Mucosa of rectum (tissue), 2 donors: ENCODE measurements around the gene DLGAP1.

ENCODE experiments used
- H3K27ac ChIP-seq, 2 donors: one replicate each; pipeline ENCODE4 v1.7.0; 2013; ENCODE audit warnings: inconsistent platforms in 2 of 2, low read depth in 2 of 2, low read length in 2 of 2
- H3K27me3 ChIP-seq, 2 donors: one replicate each; pipeline ENCODE4 v1.7.0; 2013; ENCODE audit warnings: low read length in 2 of 2; ENCODE audit not compliant: control insufficient read depth in 2 of 2, insufficient read depth in 2 of 2
- H3K36me3 ChIP-seq, 2 donors: one replicate each; pipeline ENCODE4 v1.7.0; 2013; ENCODE audit warnings: low read length in 2 of 2; ENCODE audit not compliant: control insufficient read depth in 2 of 2, insufficient read depth in 2 of 2
- H3K4me1 ChIP-seq, 2 donors: one replicate each; pipeline ENCODE4 v1.7.0; 2013; ENCODE audit warnings: low read length in 2 of 2, mild to moderate bottlenecking in 1 of 2; ENCODE audit not compliant: control insufficient read depth in 2 of 2, insufficient read depth in 2 of 2
- H3K4me3 ChIP-seq, 2 donors: one replicate each; pipeline ENCODE4 v1.7.0; 2013; ENCODE audit warnings: low read length in 2 of 2
- H3K9ac ChIP-seq, 2 donors: one replicate each; pipeline ENCODE4 v1.7.0; 2013; ENCODE audit warnings: low read length in 2 of 2, low read depth in 1 of 2, mild to moderate bottlenecking in 1 of 2
- H3K9me3 ChIP-seq, 2 donors: one replicate each; pipeline ENCODE4 v1.7.0; 2013; ENCODE audit warnings: low read length in 2 of 2; ENCODE audit not compliant: control insufficient read depth in 2 of 2
- donor health status: healthy.
- donor health status: Normal muscosa, but diverticular disease.

Gene DLGAP1

DNA sequence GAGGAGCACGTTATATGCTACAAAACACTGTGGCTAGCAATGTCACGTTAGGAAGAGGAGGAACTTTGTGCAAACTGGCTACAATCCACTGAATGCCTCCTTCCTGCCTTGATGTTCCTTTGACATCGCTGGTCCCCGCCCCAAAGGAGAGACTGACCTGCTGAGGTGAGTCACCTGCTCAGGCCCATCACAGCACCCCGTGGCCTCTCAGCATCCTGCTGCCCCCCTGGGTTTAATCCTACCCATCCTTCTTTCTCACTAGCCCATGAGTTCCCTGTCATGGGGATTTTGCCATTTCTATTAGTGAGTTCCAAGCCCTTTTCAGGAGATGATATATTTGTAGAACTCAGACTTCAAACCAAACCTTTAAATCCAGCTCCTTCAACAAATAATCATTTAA, 16.2 kb downstream of the DLGAP1 start:
- no peaks in the 10 kb centered on the region for H3K36me3 ChIP-seq

DNA sequence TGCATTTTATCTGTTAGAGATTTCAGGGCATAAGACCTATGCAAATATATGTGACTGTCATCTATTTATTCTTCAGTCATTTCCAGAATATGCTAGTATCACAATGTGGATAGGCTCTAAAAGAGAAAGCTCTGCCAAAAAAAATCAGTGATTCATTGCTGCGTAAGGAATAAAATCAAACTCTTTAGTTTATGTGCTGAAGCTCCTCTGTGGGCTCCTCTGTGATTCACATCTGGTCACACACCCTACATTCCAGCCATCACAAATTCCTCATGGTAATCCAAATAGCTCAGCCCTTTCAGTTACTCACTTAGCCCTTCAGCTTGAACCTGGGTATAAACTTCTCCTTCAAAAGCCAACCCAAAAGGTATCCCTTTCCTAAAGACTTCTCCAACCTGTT, 21.4 kb downstream of the DLGAP1 start:
- no peak overlapping the region for H3K4me3 ChIP-seq
- H3K36me3 ChIP-seq, result no peaks in the 10 kb centered on the region
- H3K9me3 ChIP-seq, result no peaks in the 10 kb centered on the region
- H3K27ac ChIP-seq, result no peak overlapping the region
- no peak overlapping the region for H3K9ac ChIP-seq
- no peaks in the 10 kb centered on the region for H3K27me3 ChIP-seq
- H3K4me1 ChIP-seq, result no peaks in the 10 kb centered on the region

More for the DNA sequence above, 16.2 kb downstream of the DLGAP1 start:
- H3K27ac ChIP-seq, result no peak overlapping the region
- no peak overlapping the region for H3K4me3 ChIP-seq
- H3K9me3 ChIP-seq, result no peaks in the 10 kb centered on the region
- H3K27me3 ChIP-seq, result no peaks in the 10 kb centered on the region
- H3K4me1 ChIP-seq, result no peaks in the 10 kb centered on the region
- H3K9ac ChIP-seq, result no peak overlapping the region

DNA sequence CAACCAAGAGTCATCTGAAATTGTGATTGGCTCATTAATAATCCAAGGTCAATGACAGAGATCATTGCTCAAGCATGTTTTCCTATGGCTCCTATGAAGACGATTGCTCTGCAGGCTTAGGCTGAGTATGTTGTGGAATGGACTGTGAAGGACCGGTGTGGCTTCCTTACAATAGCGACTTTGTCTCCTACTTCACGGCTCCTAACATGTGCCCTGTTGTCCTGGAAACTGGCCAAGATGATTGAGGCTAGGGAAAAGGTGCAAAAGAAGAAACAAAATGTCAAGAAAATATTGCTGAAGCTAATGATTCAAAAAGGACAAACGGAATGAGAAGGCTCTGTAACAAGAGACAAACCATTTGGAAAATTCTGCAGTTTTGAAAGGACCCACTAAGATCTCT, 24.3 kb downstream of the DLGAP1 start:
- no peaks in the 10 kb centered on the region for H3K4me1 ChIP-seq
- no peak overlapping the region for H3K27ac ChIP-seq
- H3K36me3 ChIP-seq, result no peaks in the 10 kb centered on the region
- no peak overlapping the region for H3K9ac ChIP-seq
- H3K4me3 ChIP-seq, result no peak overlapping the region
- H3K9me3 ChIP-seq, result no peaks in the 10 kb centered on the region
- H3K27me3 ChIP-seq, result no peaks in the 10 kb centered on the region

DNA sequence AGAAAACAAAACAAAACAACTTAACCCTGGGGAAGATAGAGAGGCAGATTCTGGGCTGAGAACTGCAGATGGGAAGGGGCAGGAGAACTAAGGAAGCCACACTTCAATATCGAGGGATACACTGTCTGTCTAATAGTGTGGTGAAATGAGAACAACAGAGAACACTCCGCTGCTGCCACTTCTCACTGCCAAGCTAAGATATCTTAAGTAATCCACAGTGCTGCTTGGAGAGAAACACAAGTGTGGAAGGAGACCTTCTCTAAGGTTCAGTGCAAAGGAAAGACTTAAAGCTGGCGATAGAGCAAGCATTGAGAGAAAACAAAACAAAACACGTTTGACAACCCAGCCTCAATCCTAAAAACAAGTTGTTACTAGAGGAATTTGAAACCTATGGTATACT, 37.4 kb downstream of the DLGAP1 start:
- Histone ChIP-seq H3K4me3 (no peak overlapping the region), H3K9me3 (no peaks in the 10 kb centered on the region), H3K9ac (no peak overlapping the region), H3K36me3 (no peaks in the 10 kb centered on the region), H3K27ac (no peak overlapping the region), H3K27me3 (no peaks in the 10 kb centered on the region), H3K4me1 (no peaks in the 10 kb centered on the region)

DNA sequence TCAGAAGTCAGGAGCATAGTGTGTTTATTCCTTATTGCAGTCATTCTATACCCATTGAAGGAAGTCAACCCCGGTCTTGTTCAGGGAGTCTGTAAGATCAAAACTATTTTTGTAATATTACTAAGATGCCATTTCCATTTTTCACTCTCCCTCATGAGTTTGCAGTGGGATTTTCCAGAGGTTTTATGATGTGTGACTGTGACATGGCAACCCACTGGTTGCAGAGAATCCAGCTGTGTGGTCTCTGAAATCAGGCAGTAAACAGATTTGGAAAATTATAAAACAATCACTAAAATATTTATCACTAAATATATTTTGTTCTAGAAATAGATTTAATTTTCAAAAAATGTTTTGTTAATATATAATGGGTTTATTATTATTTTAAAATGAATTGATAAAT, 38.1 kb downstream of the DLGAP1 start:
- no peaks in the 10 kb centered on the region for H3K27me3 ChIP-seq
- no peak overlapping the region for H3K9ac ChIP-seq
- H3K36me3 ChIP-seq, result no peaks in the 10 kb centered on the region
- no peak overlapping the region for H3K4me3 ChIP-seq
- no peak overlapping the region for H3K27ac ChIP-seq
- H3K9me3 ChIP-seq, result no peaks in the 10 kb centered on the region
- H3K4me1 ChIP-seq, result no peaks in the 10 kb centered on the region

DNA sequence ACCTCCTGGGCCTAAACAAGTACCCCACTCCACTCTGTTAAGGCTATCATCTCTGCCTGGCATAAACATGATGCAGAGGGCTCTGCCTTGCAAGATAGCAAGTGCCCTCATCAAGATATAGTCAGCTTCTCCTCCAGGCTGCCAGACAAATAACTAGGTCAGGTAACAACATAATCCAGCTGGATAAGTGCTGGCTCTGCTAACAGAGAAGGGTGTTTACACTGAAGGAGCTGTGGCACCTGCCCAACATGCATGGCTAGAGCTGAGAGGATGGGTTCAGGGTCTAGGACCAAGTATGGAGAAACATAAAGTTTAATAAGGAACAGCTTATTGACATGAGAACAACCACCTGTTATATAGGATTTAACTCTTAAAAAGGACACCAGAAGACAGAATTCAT, 42.8 kb downstream of the DLGAP1 start:
- H3K9me3 ChIP-seq, result no peaks in the 10 kb centered on the region
- H3K4me3 ChIP-seq, result no peak overlapping the region
- H3K36me3 ChIP-seq, result no peaks in the 10 kb centered on the region
- no peaks in the 10 kb centered on the region for H3K4me1 ChIP-seq
- H3K27ac ChIP-seq, result no peak overlapping the region
- H3K27me3 ChIP-seq, result no peaks in the 10 kb centered on the region
- H3K9ac ChIP-seq, result no peak overlapping the region

DNA sequence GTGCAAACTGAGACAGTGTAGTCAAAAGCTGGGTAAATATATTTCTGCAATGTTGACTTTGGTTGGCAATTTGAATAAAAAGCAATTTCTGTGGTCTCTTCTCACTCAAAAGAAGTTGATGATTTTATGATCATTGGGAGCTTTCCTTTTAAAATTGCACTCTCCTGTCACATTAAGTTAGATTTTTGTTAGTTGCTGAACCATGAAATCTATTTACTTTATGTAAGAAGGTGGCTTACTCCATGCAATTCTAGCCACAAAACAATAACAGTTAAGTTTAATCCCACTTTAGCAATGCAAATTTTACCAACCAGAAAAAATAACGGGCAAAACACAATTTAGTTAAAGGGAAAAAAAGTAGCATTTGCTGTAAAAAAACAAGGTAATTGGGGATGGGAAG, 48.3 kb downstream of the DLGAP1 start:
- Histone ChIP-seq H3K27ac (no peak overlapping the region), H3K36me3 (no peaks in the 10 kb centered on the region), H3K4me1 (no peaks in the 10 kb centered on the region), H3K9ac (no peak overlapping the region), H3K4me3 (no peak overlapping the region), H3K9me3 (no peaks in the 10 kb centered on the region), H3K27me3 (no peaks in the 10 kb centered on the region)

DNA sequence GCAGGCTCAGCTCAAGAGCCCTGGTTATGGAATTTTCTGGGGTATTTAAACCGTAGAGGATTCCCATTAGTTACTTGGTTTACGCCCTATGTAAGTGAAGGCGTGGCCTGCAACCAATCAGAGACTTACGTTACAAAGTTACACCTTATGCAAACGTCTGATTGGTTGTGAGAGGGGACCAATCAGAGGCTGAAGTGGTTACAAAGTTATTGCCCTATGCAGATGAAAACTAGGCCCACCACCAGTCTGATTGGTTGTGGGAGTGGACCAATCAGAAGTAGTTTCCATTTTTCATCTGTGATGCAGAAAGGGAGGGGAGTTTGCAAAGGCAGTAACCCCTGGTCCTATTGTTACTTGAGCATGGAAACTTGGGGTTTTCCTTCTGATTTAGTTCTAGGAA, 49.1 kb downstream of the DLGAP1 start:
- Histone ChIP-seq H3K27ac (no peak overlapping the region), H3K4me1 (no peaks in the 10 kb centered on the region), H3K9me3 (no peaks in the 10 kb centered on the region), H3K4me3 (no peak overlapping the region), H3K9ac (no peak overlapping the region), H3K36me3 (no peaks in the 10 kb centered on the region), H3K27me3 (no peaks in the 10 kb centered on the region)

DNA sequence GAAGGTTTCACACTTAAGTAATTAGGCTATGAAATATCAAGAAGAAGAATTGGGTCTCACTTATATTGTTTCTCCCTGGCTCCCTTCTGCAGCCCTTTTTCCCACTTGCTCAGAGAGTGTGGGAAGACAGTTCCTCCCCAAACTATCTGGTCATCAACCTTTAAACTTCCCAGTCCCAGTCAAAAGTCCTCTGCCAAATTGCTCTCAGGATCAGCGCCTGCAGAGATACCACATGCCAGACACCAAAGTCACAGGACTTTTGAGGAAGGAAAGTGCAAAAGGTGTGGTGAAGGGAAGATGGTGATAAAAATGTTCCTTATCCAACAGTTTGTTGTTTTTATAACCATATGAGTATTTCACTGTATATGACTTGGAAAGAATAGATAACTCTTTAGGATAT, 51.3 kb downstream of the DLGAP1 start:
- Histone ChIP-seq H3K4me3 (no peak overlapping the region), H3K36me3 (no peaks in the 10 kb centered on the region), H3K27me3 (no peaks in the 10 kb centered on the region), H3K4me1 (no peaks in the 10 kb centered on the region), H3K27ac (no peak overlapping the region), H3K9me3 (no peaks in the 10 kb centered on the region), H3K9ac (no peak overlapping the region)

DNA sequence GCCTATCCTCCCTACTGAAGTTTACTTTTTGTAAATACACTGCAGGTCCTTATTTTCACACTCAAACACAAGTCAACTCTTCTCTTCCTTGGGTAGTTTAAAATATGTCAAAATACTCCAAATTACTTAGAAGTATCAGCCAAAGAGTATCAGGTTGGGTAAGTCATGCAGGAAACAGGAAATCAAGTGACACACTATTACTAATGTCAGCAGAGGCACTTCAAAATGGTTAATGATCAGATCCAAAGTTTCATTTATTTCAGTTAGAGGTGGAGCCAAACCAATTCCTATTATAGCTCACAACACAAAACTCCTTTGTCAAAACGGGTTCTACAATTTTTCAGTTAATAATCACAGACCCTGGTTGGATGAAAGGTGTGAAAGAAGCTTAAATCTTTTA, 54.2 kb downstream of the DLGAP1 start:
- no peak overlapping the region for H3K4me3 ChIP-seq
- no peak overlapping the region for H3K9ac ChIP-seq
- H3K9me3 ChIP-seq, result no peaks in the 10 kb centered on the region
- H3K27me3 ChIP-seq, result no peaks in the 10 kb centered on the region
- no peaks in the 10 kb centered on the region for H3K4me1 ChIP-seq
- H3K36me3 ChIP-seq, result no peaks in the 10 kb centered on the region
- no peak overlapping the region for H3K27ac ChIP-seq

DNA sequence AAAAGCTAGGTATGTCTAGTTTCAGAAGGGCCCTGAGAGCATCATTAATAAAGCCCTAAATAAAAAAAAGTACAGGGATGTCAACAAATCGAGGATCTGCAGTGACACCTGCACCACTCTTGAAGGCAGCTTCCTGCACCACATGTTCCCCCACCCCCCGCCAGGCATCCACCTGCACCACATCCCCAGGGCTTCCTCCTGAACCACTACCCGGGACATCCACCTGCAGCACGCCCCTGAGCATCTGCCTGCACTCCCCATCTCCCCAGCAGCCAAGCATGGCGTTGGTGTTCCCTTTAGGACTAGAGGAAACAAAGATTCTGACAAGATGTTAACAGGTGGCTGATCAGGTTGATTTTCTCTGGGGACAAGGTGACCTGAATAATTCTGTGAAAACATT, 55.2 kb downstream of the DLGAP1 start:
- Histone ChIP-seq H3K4me3 (no peak overlapping the region), H3K36me3 (no peaks in the 10 kb centered on the region), H3K4me1 (no peaks in the 10 kb centered on the region), H3K9me3 (no peaks in the 10 kb centered on the region), H3K9ac (no peak overlapping the region), H3K27me3 (no peaks in the 10 kb centered on the region), H3K27ac (no peak overlapping the region)
